Keratinocyte (primary cell): ENCODE data around the gene SLC17A2. TPM values are rescaled to one million over a fixed set of nuclear protein-coding genes. Genes with fewer than 3 reads are reported as not detected.
A peak's percentile ranks its signal among the peaks of the same experiment; 100 is the strongest.

Source experiments
- DNase-seq: peaks from one replicate; pipeline ENCODE4 v3.0.0-alpha.2; 2011; ENCODE audit warnings: low read depth, missing footprints, low spot score
- FAIRE-seq: peaks from 2 replicates; lab custom pipeline; 2011; peaks lifted over from hg19 to GRCh38; lab: Jason Lieb, UNC
- H2AFZ ChIP-seq: 2 replicates; pipeline ENCODE4 v1.6.0; 2012; ENCODE audit warnings: low read length, control low read depth, inconsistent platforms; ENCODE audit not compliant: control insufficient read depth
- H3K27ac ChIP-seq: 2 replicates; pipeline ENCODE4 v1.5.1; 2011; ENCODE audit warnings: low read length; ENCODE audit not compliant: control insufficient read depth, insufficient read depth
- H3K27me3 ChIP-seq: 3 replicates; pipeline ENCODE4 v1.6.0; 2011; ENCODE audit warnings: low read length; ENCODE audit not compliant: control insufficient read depth, insufficient read depth; ENCODE audit errors: extremely low read depth
- H3K36me3 ChIP-seq, 2 experiments: 2 replicates in 1 of 2; 3 replicates in 1 of 2; pipeline ENCODE4 v1.5.1; 2011; ENCODE audit warnings: low read length in 2 of 2, mild to moderate bottlenecking in 1 of 2; ENCODE audit not compliant: control insufficient read depth in 2 of 2, insufficient read depth in 2 of 2; ENCODE audit errors: extremely low read depth in 1 of 2
- H3K4me1 ChIP-seq: 3 replicates; pipeline ENCODE4 v1.5.1; 2011; ENCODE audit warnings: low read length; ENCODE audit not compliant: control insufficient read depth, insufficient read depth; ENCODE audit errors: extremely low read depth
- H3K4me2 ChIP-seq: 3 replicates; pipeline ENCODE4 v1.6.0; 2011; ENCODE audit warnings: low read depth, low read length; ENCODE audit not compliant: control insufficient read depth, insufficient read depth; ENCODE audit errors: extremely low read depth
- H3K4me3 ChIP-seq, 3 experiments: fragments of 200-600 bp in 1 of 3; sonication (generic) in 1 of 3; 2 replicates in 2 of 3; 3 replicates in 1 of 3; pipeline ENCODE4 v1.5.1; 2011 to 2016; ENCODE audit warnings: low read length in 3 of 3, mild to moderate bottlenecking in 3 of 3, control low read depth in 2 of 3, inconsistent platforms in 1 of 3, low read depth in 1 of 3, mixed read lengths in 1 of 3, mixed run types in 1 of 3, moderate library complexity in 1 of 3; ENCODE audit not compliant: control insufficient read depth in 2 of 3, insufficient read depth in 2 of 3; ENCODE audit errors: extremely low read depth in 1 of 3
- H3K79me2 ChIP-seq: 2 replicates; pipeline ENCODE4 v1.6.0; 2012; ENCODE audit warnings: low read length; ENCODE audit not compliant: control insufficient read depth, insufficient read depth
- H3K9ac ChIP-seq: 3 replicates; pipeline ENCODE4 v1.6.0; 2011; ENCODE audit warnings: low read length; ENCODE audit not compliant: control insufficient read depth, insufficient read depth; ENCODE audit errors: extremely low read depth
- H3K9me1 ChIP-seq: 3 replicates; pipeline ENCODE4 v1.6.0; 2011; ENCODE audit warnings: low read length; ENCODE audit not compliant: control insufficient read depth, insufficient read depth; ENCODE audit errors: extremely low read depth
- H3K9me3 ChIP-seq: 2 replicates; pipeline ENCODE4 v1.5.1; 2012; ENCODE audit warnings: low read depth, low read length; ENCODE audit not compliant: control insufficient read depth
- H4K20me1 ChIP-seq: 3 replicates; pipeline ENCODE4 v1.6.0; 2011; ENCODE audit warnings: low read length; ENCODE audit not compliant: control insufficient read depth, insufficient read depth; ENCODE audit errors: extremely low read depth
- EZH2 ChIP-seq: IDR thresholded peaks from one replicate; pipeline ENCODE4 v1.6.1; 2012; ENCODE audit warnings: inconsistent platforms, mild to moderate bottlenecking, low read length, moderate library complexity
- dilution Hi-C: fragments of 300-500 bp; cut with MboI; formaldehyde crosslinking; loops from one replicate; pipeline ENCODE4 v1.7.0; 2020; ENCODE audit warnings: low sequenced_read_pairs; ENCODE audit not compliant: extremely low pct_ligation_motif_present
- polyA plus RNA-seq, 5 experiments: library from polyadenylated mRNA; depleted of rRNA in 3 of 5; stranded (reverse) in 3 of 5; stranded (forward) in 1 of 5; unstranded in 1 of 5; fragments of >200 nt; gene quantifications; 1 replicate in 1 of 5; 2 replicates in 3 of 5; 3 replicates in 1 of 5; pipeline versions ENCODE4 v1.2.1 to v1.2.3, GENCODE V29; 2011 to 2012; ENCODE audit warnings: missing spikeins in 2 of 5, low read depth in 1 of 5, low replicate concordance in 1 of 5
- TF ChIP-seq, protein P1 (sequence below), 3 experiments: IDR thresholded peaks in 1 of 3; conservative IDR thresholded peaks in 1 of 3; optimal IDR thresholded peaks in 1 of 3; 2 replicates in 2 of 3; 3 replicates in 1 of 3; pipeline versions ENCODE3 to v1.5.1; 2011; ENCODE audit warnings: low read length in 3 of 3, mild to moderate bottlenecking in 3 of 3, moderate library complexity in 2 of 3, control low read depth in 1 of 3, inconsistent platforms in 1 of 3; ENCODE audit not compliant: insufficient read depth in 2 of 3; ENCODE audit errors: extremely low read depth in 1 of 3

Gene SLC17A2
- polyA plus RNA-seq, 1 donor (not counting 4 experiments of a cell fraction or from before 2014, with no cell fraction given), result not detected

DNA sequence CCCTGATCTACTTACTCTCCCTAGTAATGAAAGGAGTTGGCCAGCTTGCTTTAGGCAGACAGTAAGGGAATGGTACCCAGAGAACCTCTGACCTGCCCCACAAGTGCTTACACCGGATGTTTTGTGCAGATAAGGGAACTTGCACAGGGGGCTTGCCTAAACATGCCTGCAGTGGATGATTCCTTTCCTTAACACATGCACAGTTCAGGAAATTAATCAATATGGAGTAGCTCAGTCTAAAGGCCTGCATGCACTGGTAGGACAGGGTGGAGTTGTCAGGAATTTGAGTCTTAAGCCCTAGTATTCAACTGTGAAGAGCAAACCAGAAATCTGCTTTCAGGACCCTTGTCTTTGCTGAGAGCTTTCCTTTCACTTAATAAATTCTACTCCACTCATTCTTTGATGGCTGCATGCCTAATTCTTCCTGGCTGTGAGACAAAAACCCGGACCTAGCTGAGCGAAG lies 28.2 kb upstream of the SLC17A2 start:
- H3K9me1 ChIP-seq, result no peaks in the 10 kb centered on the region
- no peaks in the 10 kb centered on the region for H3K36me3 ChIP-seq
- DNase-seq, result peak; percentile 28
- no peak overlapping the region for H3K27ac ChIP-seq
- peak; percentile 32 for FAIRE-seq
- H4K20me1 ChIP-seq, result no peaks in the 10 kb centered on the region
- dilution Hi-C loops, result no loop called here
- H3K9me3 ChIP-seq, result peaks cover 4% of the 10 kb centered on the region
- H3K4me2 ChIP-seq, result peak overlapping the region; percentile 51
- TF ChIP-seq, protein P1, sequence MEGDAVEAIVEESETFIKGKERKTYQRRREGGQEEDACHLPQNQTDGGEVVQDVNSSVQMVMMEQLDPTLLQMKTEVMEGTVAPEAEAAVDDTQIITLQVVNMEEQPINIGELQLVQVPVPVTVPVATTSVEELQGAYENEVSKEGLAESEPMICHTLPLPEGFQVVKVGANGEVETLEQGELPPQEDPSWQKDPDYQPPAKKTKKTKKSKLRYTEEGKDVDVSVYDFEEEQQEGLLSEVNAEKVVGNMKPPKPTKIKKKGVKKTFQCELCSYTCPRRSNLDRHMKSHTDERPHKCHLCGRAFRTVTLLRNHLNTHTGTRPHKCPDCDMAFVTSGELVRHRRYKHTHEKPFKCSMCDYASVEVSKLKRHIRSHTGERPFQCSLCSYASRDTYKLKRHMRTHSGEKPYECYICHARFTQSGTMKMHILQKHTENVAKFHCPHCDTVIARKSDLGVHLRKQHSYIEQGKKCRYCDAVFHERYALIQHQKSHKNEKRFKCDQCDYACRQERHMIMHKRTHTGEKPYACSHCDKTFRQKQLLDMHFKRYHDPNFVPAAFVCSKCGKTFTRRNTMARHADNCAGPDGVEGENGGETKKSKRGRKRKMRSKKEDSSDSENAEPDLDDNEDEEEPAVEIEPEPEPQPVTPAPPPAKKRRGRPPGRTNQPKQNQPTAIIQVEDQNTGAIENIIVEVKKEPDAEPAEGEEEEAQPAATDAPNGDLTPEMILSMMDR (optimal IDR thresholded peaks at IDR 0.05 in 1 of 3, IDR thresholded peaks at IDR 0.05 in 1 of 3, conservative IDR thresholded peaks at IDR 0.05 in 1 of 3; ENCODE audit: extremely low read depth in 1 of 3, insufficient read depth in 2 of 3, low read length in 3 of 3), result no peak
- TF ChIP-seq EZH2, result no peak
- no peak overlapping the region for H3K9ac ChIP-seq
- no peaks in the 10 kb centered on the region for H3K27me3 ChIP-seq
- peaks cover 7% of the 10 kb centered on the region for H3K79me2 ChIP-seq
- H3K4me1 ChIP-seq, result peaks cover 25% of the 10 kb centered on the region
- H3K4me3 ChIP-seq, result no peak overlapping the region
- H2AFZ ChIP-seq, result peak overlapping the region; percentile 61

- TF ChIP-seq, protein P1 (optimal IDR thresholded peaks at IDR 0.05 in 1 of 3, IDR thresholded peaks at IDR 0.05 in 1 of 3, conservative IDR thresholded peaks at IDR 0.05 in 1 of 3; ENCODE audit: extremely low read depth in 1 of 3, insufficient read depth in 2 of 3, low read length in 3 of 3), result no peak
- TF ChIP-seq EZH2, result no peak
- peaks cover 4% of the 10 kb centered on the region for H3K9me3 ChIP-seq
- dilution Hi-C loops, result no loop called here
- no peak overlapping the region for H3K4me2 ChIP-seq
- no peaks in the 10 kb centered on the region for H3K36me3 ChIP-seq
- H3K4me1 ChIP-seq, result peaks cover 13% of the 10 kb centered on the region
- H3K27ac ChIP-seq, result no peak overlapping the region
- DNase-seq, result no peak
- no peak overlapping the region for H2AFZ ChIP-seq
- H3K9ac ChIP-seq, result no peak overlapping the region
- no peak for FAIRE-seq
- H4K20me1 ChIP-seq, result no peaks in the 10 kb centered on the region
- no peaks in the 10 kb centered on the region for H3K79me2 ChIP-seq
- no peaks in the 10 kb centered on the region for H3K9me1 ChIP-seq
- no peaks in the 10 kb centered on the region for H3K27me3 ChIP-seq
- H3K4me3 ChIP-seq, result no peak overlapping the region
Observed at GRCh38 chr6:25956226-25956625, 25.7 kb upstream of the SLC17A2 start.
